ENCODE results near the gene IP6K1. TPM values are rescaled to one million over a fixed set of nuclear protein-coding genes. Genes with fewer than 3 reads are reported as not detected.
"Not testable (repeated sequence)": the region's sequence is repeated elsewhere in the genome, so short reads cannot be mapped to it uniquely, and the experiment has no call there.

Gene IP6K1
- total RNA-seq, 1 experiment from 2014 or later: 38.2 TPM

DNA sequence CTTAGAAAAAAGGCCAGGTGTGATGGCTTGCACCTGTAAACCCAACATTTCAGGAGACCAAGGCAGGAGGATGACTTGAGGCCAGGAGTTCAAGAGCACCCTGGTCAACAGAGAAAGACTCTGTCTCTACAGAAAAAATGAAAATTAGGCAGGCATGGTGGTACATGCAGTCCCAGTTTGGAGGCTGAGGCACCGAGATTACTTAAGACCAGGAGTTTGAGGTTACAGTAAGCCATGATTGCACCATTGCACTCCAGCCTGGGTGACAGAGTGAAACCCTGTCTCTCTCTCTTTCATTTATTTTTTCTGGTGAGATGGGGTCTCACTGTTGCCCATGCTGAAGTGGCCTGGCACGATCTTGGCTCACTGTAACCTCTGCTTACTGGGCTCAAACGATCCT, 24.7 kb downstream of the IP6K1 start:
- DNase-seq: no peak
- H3K27me3 ChIP-seq (ENCODE audit: control insufficient read depth, insufficient read depth, low read length): no peaks in the 10 kb centered on the region
- no peaks in the 10 kb centered on the region; the same call in 1 of the 2 replicates for H3K36me3 ChIP-seq (replicated peaks; ENCODE audit: control insufficient read depth, insufficient read depth, low read length)
- H3K4me3 ChIP-seq (ENCODE audit: insufficient read depth, low read depth, low read length): no peak overlapping the region

- DNase-seq: no peak
- H3K36me3 ChIP-seq (replicated peaks; ENCODE audit: control insufficient read depth, insufficient read depth, low read length): no peaks in the 10 kb centered on the region; the same call in 1 of the 2 replicates
- no peak overlapping the region for H3K4me3 ChIP-seq (ENCODE audit: insufficient read depth, low read depth, low read length)
- H3K27me3 ChIP-seq (ENCODE audit: control insufficient read depth, insufficient read depth, low read length): no peaks in the 10 kb centered on the region
These were observed 27.1 kb downstream of the IP6K1 start for GRCh38 chr3:49759226-49759625.

DNA sequence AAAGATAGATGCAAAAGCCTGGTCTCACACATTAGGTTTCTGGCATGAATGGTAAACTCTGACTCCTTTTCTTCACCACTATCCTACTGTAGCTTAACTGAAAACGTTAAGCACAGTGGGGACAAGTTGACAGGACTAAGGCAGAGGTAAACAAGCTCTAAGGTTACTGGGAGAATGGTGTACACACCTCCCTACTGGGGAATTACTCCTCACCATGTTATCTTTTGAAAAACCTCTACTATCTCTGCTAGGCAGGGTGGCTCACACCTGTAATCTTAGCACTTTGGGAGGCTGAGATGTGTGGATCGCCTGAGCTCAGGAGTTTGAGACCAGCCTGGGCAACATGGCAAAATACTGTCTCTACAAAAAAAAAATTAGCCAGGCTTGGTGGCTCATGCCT, 29.1 kb downstream of the IP6K1 start:
- no peak overlapping the region for H3K4me3 ChIP-seq (ENCODE audit: insufficient read depth, low read depth, low read length)

DNA sequence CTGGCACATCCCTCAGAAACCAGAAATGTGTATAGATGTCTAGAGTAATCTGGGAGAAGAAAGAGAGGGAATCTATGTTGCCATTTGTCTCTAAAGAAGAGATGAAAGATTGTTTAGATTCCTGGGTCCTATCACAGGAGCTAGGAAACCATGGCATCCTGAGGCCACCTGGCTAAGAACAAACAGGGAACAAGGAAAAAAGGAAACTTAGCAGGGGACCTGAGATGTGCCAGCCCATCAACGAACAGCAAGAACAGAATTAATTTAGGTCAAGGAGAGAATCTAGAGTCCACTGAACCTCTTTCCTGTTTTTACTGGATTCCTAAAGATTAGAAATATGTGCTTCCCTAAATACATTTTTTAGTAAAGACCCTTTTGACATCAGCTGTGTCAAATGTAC, 30.3 kb downstream of the IP6K1 start:
- no peaks in the 10 kb centered on the region for H3K27me3 ChIP-seq (ENCODE audit: control insufficient read depth, insufficient read depth, low read length)
- no peak for DNase-seq
- H3K4me3 ChIP-seq (ENCODE audit: insufficient read depth, low read depth, low read length): no peak overlapping the region

More for the DNA sequence above, 29.1 kb downstream of the IP6K1 start:
- no peaks in the 10 kb centered on the region for H3K27me3 ChIP-seq (ENCODE audit: control insufficient read depth, insufficient read depth, low read length)
- no peaks in the 10 kb centered on the region; the same call in 1 of the 2 replicates for H3K36me3 ChIP-seq (replicated peaks; ENCODE audit: control insufficient read depth, insufficient read depth, low read length)
- DNase-seq: no peak

GRCh38 chr3:49754536-49754935, 31.8 kb downstream of the IP6K1 start:
- H3K27me3 ChIP-seq (ENCODE audit: control insufficient read depth, insufficient read depth, low read length): no peaks in the 10 kb centered on the region
- no peak overlapping the region for H3K4me3 ChIP-seq (ENCODE audit: insufficient read depth, low read depth, low read length)
- DNase-seq: no peak
- H3K36me3 ChIP-seq (replicated peaks; ENCODE audit: control insufficient read depth, insufficient read depth, low read length): no peaks in the 10 kb centered on the region; the same call in 1 of the 2 replicates

More for the DNA sequence above, 30.3 kb downstream of the IP6K1 start:
- H3K36me3 ChIP-seq (replicated peaks; ENCODE audit: control insufficient read depth, insufficient read depth, low read length): no peaks in the 10 kb centered on the region; the same call in 1 of the 2 replicates

GRCh38 chr3:49751501-49751900, 34.8 kb downstream of the IP6K1 start:
- no peak overlapping the region for H3K4me3 ChIP-seq (ENCODE audit: insufficient read depth, low read depth, low read length)
- no peak for DNase-seq
- no peaks in the 10 kb centered on the region; the same call in 1 of the 2 replicates for H3K36me3 ChIP-seq (replicated peaks; ENCODE audit: control insufficient read depth, insufficient read depth, low read length)
- no peaks in the 10 kb centered on the region for H3K27me3 ChIP-seq (ENCODE audit: control insufficient read depth, insufficient read depth, low read length)

DNA sequence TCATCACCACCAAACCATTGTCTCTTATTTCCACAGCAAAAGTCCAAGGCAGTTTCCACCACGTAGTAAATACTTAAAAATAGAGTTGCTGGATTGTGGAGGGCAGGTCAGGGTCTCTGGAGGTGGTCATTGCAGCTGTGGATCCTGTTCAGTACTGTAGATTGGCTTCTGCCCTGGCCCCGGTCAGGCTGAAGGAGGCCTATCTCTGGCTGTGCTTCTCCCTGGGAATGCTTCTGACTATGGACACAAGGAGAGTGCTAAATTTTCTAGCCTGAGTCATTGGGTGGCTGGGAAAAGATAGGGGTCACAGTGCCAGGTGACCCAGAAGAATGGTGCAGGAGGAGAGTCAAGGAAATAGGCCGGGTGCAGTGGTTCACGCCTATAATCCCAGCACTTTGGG, 36.3 kb downstream of the IP6K1 start:
- DNase-seq: no peak
- Histone ChIP-seq H3K27me3 (ENCODE audit: control insufficient read depth, insufficient read depth, low read length) (no peaks in the 10 kb centered on the region), H3K36me3 (replicated peaks; ENCODE audit: control insufficient read depth, insufficient read depth, low read length) (no peaks in the 10 kb centered on the region; the same call in 1 of the 2 replicates)

GRCh38 chr3:49748874-49749273, 37.5 kb downstream of the IP6K1 start:
- H3K36me3 ChIP-seq (replicated peaks; ENCODE audit: control insufficient read depth, insufficient read depth, low read length); H3K27me3 ChIP-seq (ENCODE audit: control insufficient read depth, insufficient read depth, low read length); H3K4me3 ChIP-seq (ENCODE audit: insufficient read depth, low read depth, low read length); DNase-seq: not testable (repeated sequence)

More for the DNA sequence above, 36.3 kb downstream of the IP6K1 start:
- H3K4me3 ChIP-seq (ENCODE audit: insufficient read depth, low read depth, low read length): no peak overlapping the region

GRCh38 chr3:49747792-49748480, 38.4 kb downstream of the IP6K1 start:
- no peak overlapping the region for H3K4me3 ChIP-seq (ENCODE audit: insufficient read depth, low read depth, low read length)
- no peaks in the 10 kb centered on the region; the same call in 1 of the 2 replicates for H3K36me3 ChIP-seq (replicated peaks; ENCODE audit: control insufficient read depth, insufficient read depth, low read length)
- no peak for DNase-seq
- no peaks in the 10 kb centered on the region for H3K27me3 ChIP-seq (ENCODE audit: control insufficient read depth, insufficient read depth, low read length)

DNA sequence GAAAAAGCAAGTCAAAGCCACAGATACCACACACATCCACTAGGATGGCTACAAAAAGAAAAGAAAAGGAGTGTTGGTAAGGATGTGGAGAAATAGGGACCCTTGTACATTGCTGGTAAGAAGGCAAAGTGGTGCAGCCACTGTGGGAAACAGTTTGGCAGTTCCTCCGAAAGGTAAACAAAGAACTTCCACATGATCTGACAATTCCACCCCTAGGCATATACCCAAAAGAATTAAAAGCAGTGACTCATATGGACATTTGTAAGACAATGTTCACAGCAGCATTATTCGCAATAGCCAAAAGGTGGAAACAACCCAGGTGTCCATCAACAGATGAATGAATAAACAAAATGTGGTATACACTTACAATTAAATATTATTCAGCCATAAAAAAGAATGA, 40.4 kb downstream of the IP6K1 start:
- no peaks in the 10 kb centered on the region; the same call in 1 of the 2 replicates for H3K36me3 ChIP-seq (replicated peaks; ENCODE audit: control insufficient read depth, insufficient read depth, low read length)
- H3K4me3 ChIP-seq (ENCODE audit: insufficient read depth, low read depth, low read length): no peak overlapping the region
- no peaks in the 10 kb centered on the region for H3K27me3 ChIP-seq (ENCODE audit: control insufficient read depth, insufficient read depth, low read length)
- DNase-seq: no peak

DNA sequence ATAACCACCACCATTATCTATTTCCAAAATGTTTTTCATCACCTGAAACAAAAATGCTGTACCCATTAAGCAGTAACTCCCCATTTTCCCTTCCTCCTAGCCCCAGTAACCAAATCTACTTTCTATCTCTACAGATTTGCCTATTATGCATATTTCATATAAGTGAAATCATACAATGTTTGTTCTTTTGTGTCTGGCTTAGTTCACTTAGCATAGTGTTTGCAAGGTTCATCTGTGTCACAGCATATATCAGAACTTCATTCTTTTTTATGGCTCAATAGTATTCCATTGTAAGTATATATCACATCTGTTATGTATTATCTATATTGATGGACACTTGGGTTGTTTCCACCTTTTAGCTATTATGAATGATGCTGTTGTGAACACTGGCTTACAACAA, 45.9 kb downstream of the IP6K1 start:
- Histone ChIP-seq H3K36me3 (replicated peaks; ENCODE audit: control insufficient read depth, insufficient read depth, low read length) (peaks cover 7% of the 10 kb centered on the region), H3K27me3 (ENCODE audit: control insufficient read depth, insufficient read depth, low read length) (no peaks in the 10 kb centered on the region), H3K4me3 (ENCODE audit: insufficient read depth, low read depth, low read length) (no peak overlapping the region)
- no peak for DNase-seq

DNA sequence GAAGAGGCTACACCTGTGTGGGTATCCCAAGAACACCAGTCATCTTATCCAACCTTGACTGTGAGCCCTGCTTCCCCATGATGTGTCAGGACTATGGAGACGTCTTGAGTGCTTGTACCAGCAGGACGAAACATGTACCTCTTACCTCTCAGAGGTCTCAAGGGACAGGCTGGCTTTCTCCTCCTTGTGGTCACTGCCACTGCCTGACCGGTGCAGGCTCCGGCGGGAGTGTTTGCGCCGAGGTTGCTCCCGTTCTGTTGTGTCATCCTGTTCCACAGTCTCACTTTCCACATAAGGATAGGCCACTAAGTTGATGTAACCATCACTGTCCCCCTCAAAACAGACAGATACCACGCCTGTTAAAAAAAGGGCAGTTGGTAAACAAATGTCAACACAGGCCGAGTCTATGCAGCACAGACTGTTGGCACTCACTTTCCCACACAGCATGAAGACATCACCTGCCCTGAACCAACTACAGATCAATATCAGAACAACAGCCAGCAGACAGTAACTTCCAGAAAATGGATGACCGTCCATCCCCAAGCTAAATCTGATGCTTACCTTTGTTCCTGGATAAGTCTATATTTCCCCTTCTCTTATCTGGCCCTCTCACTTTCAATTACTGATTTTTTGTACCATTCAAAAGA, 48.2 kb downstream of the IP6K1 start:
- peaks cover 7% of the 10 kb centered on the region for H3K36me3 ChIP-seq (replicated peaks; ENCODE audit: control insufficient read depth, insufficient read depth, low read length)

GRCh38 chr3:49734752-49735151, 51.6 kb downstream of the IP6K1 start:
- Histone ChIP-seq H3K36me3 (replicated peaks; ENCODE audit: control insufficient read depth, insufficient read depth, low read length) (peaks cover 17% of the 10 kb centered on the region), H3K4me3 (ENCODE audit: insufficient read depth, low read depth, low read length) (no peak overlapping the region), H3K27me3 (ENCODE audit: control insufficient read depth, insufficient read depth, low read length) (no peaks in the 10 kb centered on the region)
- no peak for DNase-seq

More for the DNA sequence above, 48.2 kb downstream of the IP6K1 start:
- Histone ChIP-seq H3K4me3 (ENCODE audit: insufficient read depth, low read depth, low read length) (no peak overlapping the region), H3K27me3 (ENCODE audit: control insufficient read depth, insufficient read depth, low read length) (no peaks in the 10 kb centered on the region)
- no peak for DNase-seq

- no peaks in the 10 kb centered on the region for H3K27me3 ChIP-seq (ENCODE audit: control insufficient read depth, insufficient read depth, low read length)
- H3K36me3 ChIP-seq (replicated peaks; ENCODE audit: control insufficient read depth, insufficient read depth, low read length): peaks cover 17% of the 10 kb centered on the region
- H3K4me3 ChIP-seq (ENCODE audit: insufficient read depth, low read depth, low read length): no peak overlapping the region
- DNase-seq: no peak
These were observed 52.8 kb downstream of the IP6K1 start for GRCh38 chr3:49733551-49733950.

DNA sequence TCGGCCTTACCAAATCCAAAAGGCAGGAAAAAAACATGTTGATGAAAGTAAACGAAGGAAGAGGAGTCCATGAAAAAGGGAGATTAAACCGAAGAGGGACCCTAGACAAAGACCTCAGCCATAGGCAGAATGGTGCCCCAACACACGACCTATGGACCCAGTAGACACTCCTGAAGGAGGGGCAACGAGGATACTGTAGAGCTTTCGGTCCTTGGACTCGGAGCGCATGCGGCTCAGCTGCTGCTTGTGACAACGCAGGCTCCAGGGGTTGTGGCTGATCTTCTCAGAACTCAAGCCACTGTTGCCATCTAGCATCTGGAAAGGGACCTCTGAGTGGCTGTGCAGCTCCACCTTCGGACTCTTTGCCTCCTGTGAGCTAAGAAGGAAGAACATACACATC, 53.7 kb downstream of the IP6K1 start:
- Histone ChIP-seq H3K27me3 (ENCODE audit: control insufficient read depth, insufficient read depth, low read length) (no peaks in the 10 kb centered on the region), H3K4me3 (ENCODE audit: insufficient read depth, low read depth, low read length) (no peak overlapping the region), H3K36me3 (replicated peaks; ENCODE audit: control insufficient read depth, insufficient read depth, low read length) (peaks cover 16% of the 10 kb centered on the region)
- DNase-seq: no peak

Data from H7 (cell line).